IPS-18c (cell line): ENCODE data around the gene CNDP1.
"Not testable (repeated sequence)": the region's sequence is repeated elsewhere in the genome, so short reads cannot be mapped to it uniquely, and the experiment has no call there.

Experiments
- H3K4me3 ChIP-seq: 2 replicates; pipeline ENCODE4 v1.7.0; 2013; ENCODE audit warnings: low read depth, mild to moderate bottlenecking, low read length, moderate library complexity; ENCODE audit not compliant: insufficient read depth
- H3K9me3 ChIP-seq: one replicate; pipeline ENCODE4 v1.6.1; 2013; ENCODE audit warnings: mild to moderate bottlenecking, low read length, moderate library complexity; ENCODE audit not compliant: control insufficient read depth, insufficient read depth

CNDP1 gene

GRCh38 chr18:74515620-74516231, 18.6 kb upstream of the CNDP1 start:
- H3K9me3 ChIP-seq = no peaks in the 10 kb centered on the region
- H3K4me3 ChIP-seq = no peak overlapping the region

GRCh38 chr18:74516271-74517235, 17.7 kb upstream of the CNDP1 start:
- Histone ChIP-seq H3K4me3 (no peak overlapping the region), H3K9me3 (no peaks in the 10 kb centered on the region)

- Histone ChIP-seq H3K9me3 (no peaks in the 10 kb centered on the region), H3K4me3 (no peak overlapping the region)
Observed at GRCh38 chr18:74517236-74517630, 17.1 kb upstream of the CNDP1 start.

GRCh38 chr18:74518456-74519295, 15.6 kb upstream of the CNDP1 start:
- peaks cover 3% of the 10 kb centered on the region for H3K9me3 ChIP-seq
- no peak overlapping the region for H3K4me3 ChIP-seq

- Histone ChIP-seq H3K9me3 (peaks cover 3% of the 10 kb centered on the region), H3K4me3 (no peak overlapping the region)
Observed at GRCh38 chr18:74519320-74520095, 14.8 kb upstream of the CNDP1 start.

- Histone ChIP-seq H3K4me3 (no peak overlapping the region), H3K9me3 (peaks cover 3% of the 10 kb centered on the region)
Observed at GRCh38 chr18:74520096-74520833, 14.0 kb upstream of the CNDP1 start.

- H3K9me3 ChIP-seq = peaks cover 3% of the 10 kb centered on the region
Observed at GRCh38 chr18:74521068-74521725, 13.1 kb upstream of the CNDP1 start.

GRCh38 chr18:74522635-74523548, 11.4 kb upstream of the CNDP1 start:
- Histone ChIP-seq H3K4me3 (no peak overlapping the region), H3K9me3 (peaks cover 3% of the 10 kb centered on the region)

More at GRCh38 chr18:74521068-74521725, 13.1 kb upstream of the CNDP1 start:
- H3K4me3 ChIP-seq = no peak overlapping the region

- Histone ChIP-seq H3K9me3 (peaks cover 3% of the 10 kb centered on the region), H3K4me3 (no peak overlapping the region)
Observed at GRCh38 chr18:74524097-74524496, 10.2 kb upstream of the CNDP1 start.

GRCh38 chr18:74524915-74525314, 9.4 kb upstream of the CNDP1 start:
- not testable (repeated sequence) for H3K9me3 ChIP-seq, H3K4me3 ChIP-seq

- peaks cover 3% of the 10 kb centered on the region for H3K9me3 ChIP-seq
- no peak overlapping the region for H3K4me3 ChIP-seq
Observed at GRCh38 chr18:74525741-74526140, 8.6 kb upstream of the CNDP1 start.

- no peak overlapping the region for H3K4me3 ChIP-seq
- H3K9me3 ChIP-seq = peaks cover 3% of the 10 kb centered on the region
Observed at GRCh38 chr18:74526488-74526887, 7.8 kb upstream of the CNDP1 start.

- no peaks in the 10 kb centered on the region for H3K9me3 ChIP-seq
- H3K4me3 ChIP-seq = no peak overlapping the region
Observed at GRCh38 chr18:74528478-74528877, 5.8 kb upstream of the CNDP1 start.

GRCh38 chr18:74528913-74529312, 5.4 kb upstream of the CNDP1 start:
- Histone ChIP-seq H3K9me3 (no peaks in the 10 kb centered on the region), H3K4me3 (no peak overlapping the region)

GRCh38 chr18:74529378-74529777, 4.9 kb upstream of the CNDP1 start:
- Histone ChIP-seq H3K4me3 (no peak overlapping the region), H3K9me3 (no peaks in the 10 kb centered on the region)
